HepG2 (cell line): ENCODE results near the gene PLCB2. TPM values are rescaled to one million over a fixed set of nuclear protein-coding genes. Genes with fewer than 3 reads are reported as not detected.

ENCODE experiments used
- ATAC-seq: fragments of 200-7000 bp; cut with Tn5 transposase; 3 replicates; pipeline ENCODE4 v1.9.1; 2020; ENCODE audit warnings: mild to moderate bottlenecking, moderate library complexity
- BruUV-seq: library from RNA; stranded (reverse); fragments of 400-500 nt; replicated peaks from 2 replicates; lab custom pipeline; 2021; lab: Mats Ljungman, UMichigan
- CTCF ChIA-PET: fragments of 300-600 bp; formaldehyde crosslinking; extraction: SDS; loops from one replicate; lab custom pipeline; 2021; ENCODE audit warnings: low total read pairs, inconsistent platforms, low intra/inter-chr PET ratio; lab: Yijun Ruan, JAX
- POLR2A ChIA-PET: fragments of 350-600 bp; sonication (Branson Sonifier 250); formaldehyde crosslinking; loops from one replicate; lab custom pipeline; 2020; ENCODE audit warnings: antibody characterized with exemption, inconsistent platforms; lab: Yijun Ruan, JAX
- DNase-seq: peaks from one replicate; pipeline ENCODE4 v3.0.0-alpha.2; 2015; ENCODE audit warnings: low spot score
- FAIRE-seq: peaks from 3 replicates; lab custom pipeline; 2011; peaks lifted over from hg19 to GRCh38; lab: Jason Lieb, UNC
- H2AFZ ChIP-seq: one replicate; pipeline ENCODE4 v1.6.1; 2011; ENCODE audit warnings: low read length, inconsistent platforms
- H3K27ac ChIP-seq: fragments of 300-600 bp; 3 replicates; pipeline ENCODE4 v1.8.0; 2011; ENCODE audit warnings: mixed run types, mild to moderate bottlenecking, mixed read lengths, low read length, inconsistent platforms; ENCODE audit not compliant: insufficient read depth; ENCODE audit errors: extremely low read length
- H3K27me3 ChIP-seq, 2 experiments: fragments of 200-600 bp in 1 of 2; 2 replicates in 1 of 2; 3 replicates in 1 of 2; pipeline versions ENCODE4 v1.6.0 to v1.8.0; 2011; ENCODE audit warnings: low read length in 2 of 2, mild to moderate bottlenecking in 2 of 2, moderate library complexity in 2 of 2, inconsistent platforms in 1 of 2; ENCODE audit not compliant: insufficient read depth in 2 of 2, control insufficient read depth in 1 of 2
- H3K36me3 ChIP-seq, 2 experiments: fragments of 200-600 bp in 1 of 2; replicated peaks in 1 of 2; 2 replicates in 1 of 2; 3 replicates in 1 of 2; pipeline versions ENCODE4 v1.5.1 to v1.8.0; 2011; ENCODE audit warnings: low read length in 2 of 2, inconsistent platforms in 1 of 2; ENCODE audit not compliant: insufficient read depth in 2 of 2, control insufficient read depth in 1 of 2
- H3K4me1 ChIP-seq: 2 replicates; pipeline ENCODE4 v1.5.1; 2012; ENCODE audit warnings: low read length, inconsistent platforms; ENCODE audit not compliant: insufficient read depth
- H3K4me2 ChIP-seq: 2 replicates; pipeline ENCODE4 v1.6.0; 2011; ENCODE audit warnings: low read depth, low read length, inconsistent platforms
- H3K4me3 ChIP-seq, 3 experiments: fragments of 200-600 bp in 1 of 3; sonication (generic), shearing (Covaris generic) in 1 of 3; replicated peaks in 1 of 3; 2 replicates each; pipeline ENCODE4 v1.5.1; 2011 to 2016; ENCODE audit warnings: low read length in 3 of 3, inconsistent platforms in 2 of 3, low read depth in 2 of 3, mild to moderate bottlenecking in 2 of 3, control low read depth in 1 of 3, mixed read lengths in 1 of 3; ENCODE audit not compliant: insufficient read depth in 1 of 3
- H3K79me2 ChIP-seq: one replicate; pipeline ENCODE4 v1.6.1; 2011; ENCODE audit warnings: low read length, inconsistent platforms; ENCODE audit not compliant: insufficient read depth
- H3K9ac ChIP-seq: 2 replicates; pipeline ENCODE4 v1.6.0; 2011; ENCODE audit warnings: mild to moderate bottlenecking, low read depth, low read length, inconsistent platforms; ENCODE audit not compliant: insufficient read depth
- H3K9me3 ChIP-seq: 2 replicates; pipeline ENCODE4 v1.5.1; 2012; ENCODE audit warnings: mild to moderate bottlenecking, low read length
- H4K20me1 ChIP-seq: 2 replicates; pipeline ENCODE4 v1.6.0; 2011; ENCODE audit warnings: inconsistent platforms, mild to moderate bottlenecking, low read length, moderate library complexity; ENCODE audit not compliant: insufficient read depth
- E2F1 ChIP-seq: sonication (generic); formaldehyde crosslinking; IDR thresholded peaks from 2 replicates; pipeline ENCODE4 v1.5.0; 2020; ENCODE audit warnings: missing genetic modification reagents
- HNRNPL ChIP-seq: fragments of 200-400 bp; formaldehyde crosslinking; IDR thresholded peaks from 2 replicates; pipeline ENCODE4 v1.6.1; 2017; ENCODE audit warnings: mild to moderate bottlenecking, low read depth, low read length
- MIXL1 ChIP-seq: IDR thresholded peaks from 2 replicates; pipeline ENCODE4 v1.6.1; 2016
- ZBTB49 ChIP-seq: sonication (generic); formaldehyde crosslinking; IDR thresholded peaks from 2 replicates; pipeline ENCODE4 v1.4.0; 2020; ENCODE audit warnings: missing genetic modification reagents, borderline replicate concordance
- ZFP82 ChIP-seq: sonication (generic); formaldehyde crosslinking; IDR thresholded peaks from 2 replicates; pipeline ENCODE4 v1.5.1; 2020; ENCODE audit warnings: mild to moderate bottlenecking, missing genetic modification reagents, borderline replicate concordance
- ZNF142 ChIP-seq: sonication (generic); formaldehyde crosslinking; IDR thresholded peaks from 2 replicates; pipeline ENCODE4 v1.4.0; 2020; ENCODE audit warnings: missing genetic modification reagents
- ZNF572 ChIP-seq: sonication (generic); formaldehyde crosslinking; IDR thresholded peaks from 2 replicates; pipeline ENCODE4 v1.5.1; 2020; ENCODE audit warnings: mild to moderate bottlenecking, missing genetic modification reagents
- ZNF691 ChIP-seq: sonication (generic); formaldehyde crosslinking; IDR thresholded peaks from 2 replicates; pipeline ENCODE4 v1.4.0; 2020; ENCODE audit warnings: missing genetic modification reagents, low read depth, mild to moderate bottlenecking, borderline replicate concordance
- ZNF878 ChIP-seq: sonication (generic); formaldehyde crosslinking; IDR thresholded peaks from 2 replicates; pipeline ENCODE4 v1.8.1; 2023; ENCODE audit warnings: mild to moderate bottlenecking, missing genetic modification reagents, moderate library complexity
- WGBS: methylation state at CpG from one replicate; pipeline ENCODE4 v1.1.6; 2017; ENCODE audit warnings: low lambda C conversion rate; 5-methylcytosine and 5-hydroxymethylcytosine counted together
- in situ Hi-C: cut with HindIII; loops from 2 replicates; pipeline ENCODE4 v1.10.0; 2017; ENCODE audit warnings: low pct_unique_long_range_greater_than_20kb; ENCODE audit not compliant: extremely low pct_ligation_motif_present
- intact Hi-C: fragments of 100-400 bp; cut with micrococcal nuclease; formaldehyde crosslinking; loops from one replicate; pipeline ENCODE4 v1.10.0; 2022; ENCODE audit not compliant: unreplicated experiment
- polyA plus RNA-seq, 8 experiments: library from polyadenylated mRNA; depleted of rRNA in 3 of 8; stranded (reverse) in 7 of 8; unstranded in 1 of 8; fragments of >200 nt; fragmentation: Illumina TruSeq in 4 of 8; extraction: Trizol in 4 of 8; gene quantifications; 2 replicates each; pipeline versions ENCODE4 v1.2.1 to v1.2.3, GENCODE V29; 2011 to 2016; ENCODE audit warnings: low read depth in 4 of 8, missing spikeins in 1 of 8, mixed read lengths in 1 of 8; ENCODE audit not compliant: insufficient read depth in 1 of 8
- total RNA-seq, 5 experiments: library from RNA; depleted of rRNA; stranded (reverse); fragments of >200 nt; fragmentation: Illumina TruSeq; extraction: Trizol; gene quantifications; 2 replicates each; pipeline ENCODE4 v1.2.3, GENCODE V29; 2016; ENCODE audit warnings: low read depth in 1 of 5

Gene PLCB2
- total and polyA plus RNA-seq, 2 of the 13 experiments (the other 11 are each of a cell fraction or from before 2014, with no cell fraction given) = 0.11 TPM; not detected in 1

GRCh38 chr15:40346579-40347558, 39.1 kb upstream of the PLCB2 start:
- in situ Hi-C loops (loop anchor here (5.0 kb wide), 1 partner anchor 75 kb away; no protein-coding TSS in a partner anchor), intact Hi-C loops (no loop called here)
- Histone ChIP-seq H3K4me2 (peak overlapping the region; percentile 29; the same call in 1 of the 2 replicates), H4K20me1 (no peaks in the 10 kb centered on the region), H3K4me3 (no peak overlapping the region), H3K4me1 (peaks cover 86% of the 10 kb centered on the region), H3K9ac (no peak overlapping the region), H2AFZ (no peak overlapping the region), H3K9me3 (no peaks in the 10 kb centered on the region), H3K36me3 (no peaks in the 10 kb centered on the region), H3K79me2 (no peaks in the 10 kb centered on the region), H3K27ac (no peak overlapping the region), H3K27me3 (no peaks in the 10 kb centered on the region; a peak in 1 of 5 replicates)
- DNase-seq (peak; percentile 35), ATAC-seq (no peak), FAIRE-seq (no peak)
- ChIA-PET POLR2A (interaction anchor here (0.6 kb wide), 1 partner anchor 310 kb away, joined by 3 read pairs; no protein-coding TSS in a partner anchor), CTCF (no interaction called here)
- TF ChIP-seq HNRNPL (peak; percentile 77; the same call in 1 of the 2 replicates), ZNF691 (no peak), ZNF878 (no peak), MIXL1 (no peak), ZNF572 (CRISPR knock-in tag) (no peak), ZFP82 (CRISPR knock-in tag) (no peak), ZNF142 (no peak), ZBTB49 (no peak), E2F1 (CRISPR knock-in tag) (no peak)
- no TSS peak for BruUV-seq
- WGBS = 50% methylated on average over 12 of the region's 15 CpGs
